Stimulated activated CD4-positive, alpha-beta T cell treated with anti-CD3 and anti-CD28 coated beads, Interleukin-4, amount 100 ng/mL, for 48 hours (primary cell): ENCODE data around the gene ITPR1.
A peak's percentile ranks its signal among the peaks of the same experiment; 100 is the strongest.
"Not testable (repeated sequence)": the region's sequence is repeated elsewhere in the genome, so short reads cannot be mapped to it uniquely, and the experiment has no call there.

Source experiments
- DNase-seq, 2 donors: peaks; one replicate each; pipeline ENCODE4 v3.0.0-alpha.2; 2020; ENCODE audit warnings: low read depth in 2 of 2

The ITPR1 gene

DNA sequence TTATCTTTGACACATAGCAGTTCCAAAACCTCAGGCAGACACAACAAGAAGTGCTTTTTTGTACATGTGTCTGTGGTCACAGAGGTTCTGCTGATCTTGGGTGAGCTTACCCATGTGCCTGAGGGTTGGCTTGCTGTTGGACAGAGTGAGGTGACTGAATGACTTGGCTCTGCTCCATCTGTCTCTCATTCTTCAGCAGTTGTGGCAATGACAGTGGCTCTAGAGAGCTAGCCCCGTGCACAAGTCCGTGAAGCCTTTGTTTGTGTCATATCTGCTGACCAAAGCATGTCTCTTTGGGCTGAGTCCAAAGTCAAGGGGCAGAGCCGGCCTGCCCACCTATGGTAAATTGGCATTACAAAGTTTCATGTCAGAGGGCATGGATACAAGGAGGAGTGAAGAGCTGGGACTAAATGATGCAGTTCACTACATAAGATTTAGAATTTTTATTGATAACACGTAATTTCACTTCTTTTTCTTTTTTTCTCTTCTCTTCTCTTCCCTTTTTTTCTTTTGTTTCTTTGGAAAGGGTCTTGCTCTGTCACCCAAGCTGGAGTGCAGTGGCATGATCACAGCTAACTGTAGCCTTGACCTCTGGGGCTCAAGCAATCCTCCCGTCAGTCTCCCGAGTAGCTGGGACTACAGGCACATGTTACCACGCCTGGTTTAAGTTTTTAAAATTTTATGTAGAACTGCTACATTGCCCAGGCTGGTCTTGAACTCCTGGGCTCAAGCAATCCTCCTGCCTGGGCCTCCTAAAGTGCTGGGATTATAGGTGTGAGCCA lies 77.9 kb downstream of the ITPR1 start:
- no peak for DNase-seq

DNA sequence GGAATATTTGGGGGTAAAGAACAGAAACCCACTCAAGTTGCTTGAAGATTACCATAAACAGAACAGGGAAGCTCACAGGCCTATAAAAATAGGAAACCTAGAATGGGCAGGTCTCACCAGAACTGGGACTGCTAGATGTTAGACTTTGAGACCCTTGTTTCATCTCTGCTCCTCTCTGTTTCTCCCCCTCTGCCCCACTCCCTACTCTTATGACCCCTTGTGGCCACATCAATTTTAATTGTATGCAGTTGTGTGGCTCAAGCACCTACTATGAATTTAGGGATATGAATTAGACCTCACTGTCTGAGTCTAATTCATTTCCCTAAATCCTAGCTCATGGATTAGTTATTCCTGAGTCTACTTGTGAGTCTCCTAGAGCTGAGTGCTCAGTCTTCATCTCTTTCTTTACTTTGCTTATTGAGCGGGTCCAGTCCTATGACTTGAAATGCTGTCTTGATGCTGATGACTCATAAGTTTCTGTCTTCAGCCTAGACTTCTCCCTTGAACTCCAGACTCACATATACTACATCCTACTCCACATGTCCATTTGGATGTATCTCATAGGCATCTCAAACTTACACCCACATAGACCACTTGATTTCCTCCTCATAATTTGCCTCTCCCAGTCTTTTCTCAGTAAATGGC lies 78.7 kb downstream of the ITPR1 start:
- no peak for DNase-seq

DNA sequence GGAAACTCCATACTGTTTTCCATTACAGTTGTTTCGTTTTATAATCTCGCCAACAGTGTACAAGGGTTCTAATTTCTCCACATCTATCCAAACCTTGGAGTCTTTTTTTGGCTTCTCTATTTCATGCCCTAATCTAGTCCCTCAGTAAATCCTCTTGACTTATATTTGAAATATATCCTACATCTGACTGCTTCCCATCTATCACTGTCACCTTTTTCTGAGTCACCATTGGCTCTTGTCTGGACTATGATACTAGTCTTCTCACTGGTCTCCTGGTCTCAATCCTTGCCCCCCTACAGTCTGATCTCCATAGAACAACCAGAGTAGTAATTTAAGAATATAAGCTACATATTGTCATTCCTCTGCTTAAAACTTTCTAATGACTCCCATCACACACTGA lies 80.0 kb downstream of the ITPR1 start:
- no peak for DNase-seq

DNA sequence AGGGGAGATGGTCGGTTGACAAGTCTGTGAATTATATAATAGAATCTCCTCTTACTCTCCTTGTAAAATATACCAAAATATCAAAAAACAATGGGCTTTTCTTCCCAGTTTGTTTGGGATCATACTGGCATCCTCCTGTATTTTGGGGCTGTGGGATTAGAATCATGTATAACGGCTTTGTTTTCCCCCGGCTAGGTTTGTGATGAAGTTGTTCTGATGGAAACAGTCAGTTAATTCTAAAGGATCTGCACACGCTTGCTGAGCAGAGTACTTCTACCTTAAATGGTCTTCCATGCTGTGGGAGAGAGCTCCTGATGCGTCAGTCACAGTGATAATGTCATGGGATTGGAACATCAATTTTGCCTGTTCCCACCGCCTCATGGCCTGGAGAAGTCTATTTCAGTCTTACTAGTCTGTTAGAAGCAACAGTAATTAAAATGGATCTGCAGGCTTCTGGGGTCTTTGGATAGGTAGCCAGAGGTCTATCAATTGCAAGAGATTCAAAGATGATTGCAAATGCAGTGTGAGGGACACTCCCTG lies 81.3 kb downstream of the ITPR1 start:
- no peak for DNase-seq

- no peak for DNase-seq
These were observed 82.2 kb downstream of the ITPR1 start for GRCh38 chr3:4575381-4575780.

DNA sequence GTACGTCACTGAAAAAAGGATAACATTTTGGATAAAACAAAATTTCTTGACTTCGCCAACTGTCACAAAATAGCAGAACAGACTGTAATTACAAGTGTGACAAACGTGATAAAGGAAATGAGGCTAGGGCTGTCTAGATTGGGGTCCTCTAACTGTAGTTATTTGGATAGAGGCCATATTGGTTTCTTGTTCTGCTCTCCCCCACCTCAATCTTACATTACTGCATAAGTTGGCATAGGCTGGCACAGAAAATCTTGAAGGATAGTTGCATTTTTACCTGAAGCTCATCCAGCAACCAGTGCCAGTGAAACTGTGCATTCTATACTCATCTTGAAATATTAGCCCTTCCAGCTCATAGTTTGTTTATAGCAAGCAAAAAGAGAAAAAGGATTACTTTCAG lies 84.6 kb downstream of the ITPR1 start:
- DNase-seq = no peak

- no peak for DNase-seq
These were observed 87.4 kb downstream of the ITPR1 start for GRCh38 chr3:4580346-4581123.

DNA sequence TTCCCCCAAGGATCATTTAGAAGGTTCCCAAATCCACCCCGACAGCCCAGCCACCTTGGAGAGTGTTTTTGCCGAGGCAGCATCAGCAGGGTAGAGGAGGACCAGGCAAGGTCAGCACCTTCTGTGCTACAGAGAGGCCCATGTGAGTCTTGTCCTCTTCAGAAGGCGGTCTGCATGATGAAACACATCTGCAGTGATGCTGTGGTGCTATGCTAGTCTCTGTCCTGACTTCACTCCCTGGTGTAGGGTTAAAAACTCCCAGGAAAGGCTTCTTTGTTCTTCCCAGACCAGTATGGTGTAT lies 87.9 kb downstream of the ITPR1 start:
- DNase-seq = no peak

DNA sequence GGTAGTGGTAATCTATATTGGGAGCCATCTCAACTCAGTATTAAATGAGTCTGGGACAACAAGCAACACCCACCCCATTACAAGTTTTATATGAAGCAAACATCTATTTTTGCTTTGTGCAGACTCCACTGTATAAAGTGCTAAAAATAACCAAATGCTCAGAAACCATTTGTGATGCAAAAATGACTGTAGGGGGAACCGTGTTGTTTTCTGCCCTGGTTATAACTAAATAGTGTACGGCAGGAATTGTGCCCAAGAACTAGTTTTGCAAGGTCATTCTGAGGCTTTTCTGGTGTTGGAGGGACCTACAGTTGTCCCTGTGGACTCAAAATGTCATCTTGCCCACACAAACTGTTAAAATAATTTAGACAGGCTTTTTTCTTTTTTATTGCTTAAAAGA lies 88.3 kb downstream of the ITPR1 start:
- DNase-seq = no peak

DNA sequence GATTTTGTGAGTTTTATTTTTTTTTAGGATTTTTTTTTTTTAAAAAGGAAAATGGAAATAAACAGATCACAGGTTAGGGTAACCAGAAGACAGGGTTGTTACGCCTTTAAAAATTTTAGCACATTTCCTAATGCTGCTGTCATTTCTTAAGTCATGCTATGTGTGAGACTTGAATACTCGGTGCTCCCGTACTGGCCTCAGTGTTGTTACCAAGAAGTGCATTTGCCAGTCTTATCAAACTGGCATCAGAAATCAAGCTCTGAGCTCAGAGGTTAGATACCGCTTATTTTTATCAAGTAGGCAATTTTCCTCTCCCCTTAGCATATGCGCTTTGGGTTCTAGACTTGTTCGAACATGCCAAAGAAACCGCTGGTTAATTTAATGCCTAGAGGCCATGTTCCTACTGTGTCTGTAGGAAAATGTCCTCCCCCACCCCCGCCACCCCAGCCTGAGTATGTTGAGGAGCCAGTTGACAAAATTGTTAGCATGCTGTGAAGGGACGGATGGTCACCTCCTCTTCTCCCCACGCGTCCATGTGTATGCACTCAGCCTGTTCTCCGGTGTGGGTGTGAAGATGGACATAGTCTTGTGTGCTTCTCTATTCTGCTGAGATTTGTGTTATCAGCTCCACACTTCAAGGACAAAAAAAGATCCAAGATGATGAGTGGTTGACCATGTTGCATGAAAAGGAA lies 88.9 kb downstream of the ITPR1 start:
- no peak for DNase-seq

DNA sequence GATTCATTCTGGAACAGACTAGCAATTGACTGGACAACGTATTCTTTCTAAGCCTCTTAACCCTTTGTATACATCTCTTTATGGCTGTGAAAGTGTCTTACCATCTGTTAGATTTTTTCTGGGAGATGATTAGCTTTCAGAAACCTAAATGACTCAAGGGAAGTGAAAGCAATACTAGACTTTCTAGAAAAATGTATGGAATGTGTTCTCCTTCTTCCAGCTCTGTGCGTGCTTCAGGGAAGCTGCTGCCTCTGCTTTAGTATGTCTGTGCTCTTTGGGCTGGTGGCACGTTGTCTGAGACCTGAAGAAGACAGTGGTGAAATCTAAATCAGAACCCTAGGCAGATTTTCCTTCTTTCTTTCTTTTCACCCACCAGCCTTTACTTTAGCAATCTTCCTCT lies 89.5 kb downstream of the ITPR1 start:
- no peak for DNase-seq

GRCh38 chr3:4583416-4583815 lies 90.3 kb downstream of the ITPR1 start:
- no peak for DNase-seq

GRCh38 chr3:4584456-4585249 lies 91.5 kb downstream of the ITPR1 start:
- no peak for DNase-seq

GRCh38 chr3:4586381-4586780 lies 93.2 kb downstream of the ITPR1 start:
- DNase-seq = no peak

GRCh38 chr3:4587061-4587837 lies 94.1 kb downstream of the ITPR1 start:
- peak in 1 of 2 donors; percentile 25 for DNase-seq

- no peak for DNase-seq
These were observed 94.6 kb downstream of the ITPR1 start for GRCh38 chr3:4587838-4588105.

GRCh38 chr3:4588466-4588865 lies 95.3 kb downstream of the ITPR1 start:
- no peak for DNase-seq

GRCh38 chr3:4589475-4590097 lies 96.4 kb downstream of the ITPR1 start:
- no peak for DNase-seq

DNA sequence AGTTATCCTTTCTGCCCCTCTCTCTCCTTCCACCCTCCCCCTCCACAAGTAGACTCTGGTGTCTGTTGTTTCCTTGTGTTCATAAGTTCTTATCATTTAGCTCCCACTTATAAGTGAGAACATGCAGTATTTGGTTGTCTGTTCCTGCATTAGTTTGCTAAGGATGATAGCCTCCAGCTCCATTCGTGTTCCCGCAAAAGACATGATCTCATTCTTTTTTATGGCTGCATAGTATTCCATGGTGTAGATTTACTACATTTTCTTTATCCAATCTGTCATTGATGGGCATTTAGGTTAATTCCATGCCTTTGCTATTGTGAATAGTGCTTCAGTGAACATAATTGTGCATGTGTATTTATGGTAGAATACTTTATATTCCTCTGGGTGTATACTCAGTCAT lies 97.7 kb downstream of the ITPR1 start:
- not testable (repeated sequence) for DNase-seq

DNA sequence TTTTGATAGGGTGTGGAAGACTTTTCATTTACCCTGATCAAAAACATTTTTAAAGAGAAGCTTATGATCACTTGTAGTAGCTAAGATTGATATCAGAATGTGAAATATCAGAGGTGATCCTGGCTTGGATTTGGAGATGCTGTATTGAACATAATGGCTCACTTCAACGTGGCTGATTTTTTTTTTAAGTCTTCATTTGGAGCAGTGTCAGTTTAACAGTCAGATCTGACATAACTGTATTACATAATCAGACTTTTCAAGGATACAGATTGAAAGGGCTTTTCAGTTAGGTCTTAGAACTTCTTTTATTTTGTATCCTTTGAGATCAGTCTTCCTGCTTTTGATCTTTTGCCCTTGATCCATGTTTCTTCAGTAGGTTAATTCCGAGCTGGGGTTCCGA lies 98.5 kb downstream of the ITPR1 start:
- no peak for DNase-seq
